HepG2 (cell line): ENCODE measurements around the gene ZNF506. TPM values are rescaled to one million over a fixed set of nuclear protein-coding genes. Genes with fewer than 3 reads are reported as not detected.

Experiments
- ATAC-seq: fragments of 200-7000 bp; cut with Tn5 transposase; 3 replicates; pipeline ENCODE4 v1.9.1; 2020; ENCODE audit warnings: mild to moderate bottlenecking, moderate library complexity
- BruUV-seq: library from RNA; stranded (reverse); fragments of 400-500 nt; replicated peaks from 2 replicates; lab custom pipeline; 2021; lab: Mats Ljungman, UMichigan
- CTCF ChIA-PET: fragments of 300-600 bp; formaldehyde crosslinking; extraction: SDS; loops from one replicate; lab custom pipeline; 2021; ENCODE audit warnings: low total read pairs, inconsistent platforms, low intra/inter-chr PET ratio; lab: Yijun Ruan, JAX
- POLR2A ChIA-PET: fragments of 350-600 bp; sonication (Branson Sonifier 250); formaldehyde crosslinking; loops from one replicate; lab custom pipeline; 2020; ENCODE audit warnings: antibody characterized with exemption, inconsistent platforms; lab: Yijun Ruan, JAX
- DNase-seq: peaks from one replicate; pipeline ENCODE4 v3.0.0-alpha.2; 2015; ENCODE audit warnings: low spot score
- FAIRE-seq: peaks from 3 replicates; lab custom pipeline; 2011; peaks lifted over from hg19 to GRCh38; lab: Jason Lieb, UNC
- H2AFZ ChIP-seq: one replicate; pipeline ENCODE4 v1.6.1; 2011; ENCODE audit warnings: low read length, inconsistent platforms
- H3K27ac ChIP-seq: fragments of 300-600 bp; 3 replicates; pipeline ENCODE4 v1.8.0; 2011; ENCODE audit warnings: mixed run types, mild to moderate bottlenecking, mixed read lengths, low read length, inconsistent platforms; ENCODE audit not compliant: insufficient read depth; ENCODE audit errors: extremely low read length
- H3K27me3 ChIP-seq, 2 experiments: fragments of 200-600 bp in 1 of 2; 2 replicates in 1 of 2; 3 replicates in 1 of 2; pipeline versions ENCODE4 v1.6.0 to v1.8.0; 2011; ENCODE audit warnings: low read length in 2 of 2, mild to moderate bottlenecking in 2 of 2, moderate library complexity in 2 of 2, inconsistent platforms in 1 of 2; ENCODE audit not compliant: insufficient read depth in 2 of 2, control insufficient read depth in 1 of 2
- H3K36me3 ChIP-seq, 2 experiments: fragments of 200-600 bp in 1 of 2; replicated peaks in 1 of 2; 2 replicates in 1 of 2; 3 replicates in 1 of 2; pipeline versions ENCODE4 v1.5.1 to v1.8.0; 2011; ENCODE audit warnings: low read length in 2 of 2, inconsistent platforms in 1 of 2; ENCODE audit not compliant: insufficient read depth in 2 of 2, control insufficient read depth in 1 of 2
- H3K4me1 ChIP-seq: 2 replicates; pipeline ENCODE4 v1.5.1; 2012; ENCODE audit warnings: low read length, inconsistent platforms; ENCODE audit not compliant: insufficient read depth
- H3K4me2 ChIP-seq: 2 replicates; pipeline ENCODE4 v1.6.0; 2011; ENCODE audit warnings: low read depth, low read length, inconsistent platforms
- H3K4me3 ChIP-seq, 3 experiments: fragments of 200-600 bp in 1 of 3; sonication (generic), shearing (Covaris generic) in 1 of 3; replicated peaks in 1 of 3; 2 replicates each; pipeline ENCODE4 v1.5.1; 2011 to 2016; ENCODE audit warnings: low read length in 3 of 3, inconsistent platforms in 2 of 3, low read depth in 2 of 3, mild to moderate bottlenecking in 2 of 3, control low read depth in 1 of 3, mixed read lengths in 1 of 3; ENCODE audit not compliant: insufficient read depth in 1 of 3
- H3K79me2 ChIP-seq: one replicate; pipeline ENCODE4 v1.6.1; 2011; ENCODE audit warnings: low read length, inconsistent platforms; ENCODE audit not compliant: insufficient read depth
- H3K9ac ChIP-seq: 2 replicates; pipeline ENCODE4 v1.6.0; 2011; ENCODE audit warnings: mild to moderate bottlenecking, low read depth, low read length, inconsistent platforms; ENCODE audit not compliant: insufficient read depth
- H3K9me3 ChIP-seq: 2 replicates; pipeline ENCODE4 v1.5.1; 2012; ENCODE audit warnings: mild to moderate bottlenecking, low read length
- H4K20me1 ChIP-seq: 2 replicates; pipeline ENCODE4 v1.6.0; 2011; ENCODE audit warnings: inconsistent platforms, mild to moderate bottlenecking, low read length, moderate library complexity; ENCODE audit not compliant: insufficient read depth
- JUNB ChIP-seq: sonication (generic); formaldehyde crosslinking; IDR thresholded peaks from 2 replicates; pipeline ENCODE4 v1.8.0; 2022; ENCODE audit warnings: missing genetic modification reagents, mild to moderate bottlenecking, borderline replicate concordance
- LRRFIP1 ChIP-seq: sonication (generic); formaldehyde crosslinking; conservative IDR thresholded peaks from 2 replicates; pipeline ENCODE4 v1.4.0; 2020; ENCODE audit warnings: missing genetic modification reagents
- NFE2 ChIP-seq: sonication (generic); formaldehyde crosslinking; IDR thresholded peaks from 2 replicates; pipeline ENCODE4 v1.4.0; 2020; ENCODE audit warnings: missing genetic modification reagents
- RCOR2 ChIP-seq: IDR thresholded peaks from 2 replicates; pipeline ENCODE4 v1.6.1; 2016; ENCODE audit warnings: missing biosample characterization, missing genetic modification reagents
- SP140L ChIP-seq: sonication (generic); formaldehyde crosslinking; IDR thresholded peaks from 2 replicates; pipeline ENCODE4 v1.4.0; 2020; ENCODE audit warnings: missing genetic modification reagents, borderline replicate concordance
- THAP11 ChIP-seq: IDR thresholded peaks from 2 replicates; pipeline ENCODE4 v1.6.1; 2016; ENCODE audit warnings: missing biosample characterization, missing genetic modification reagents
- U2AF1 ChIP-seq: fragments of 200-400 bp; formaldehyde crosslinking; optimal IDR thresholded peaks from 2 replicates; pipeline ENCODE3; 2017; ENCODE audit warnings: mild to moderate bottlenecking, low read depth, low read length
- ZBTB2 ChIP-seq: sonication (generic); formaldehyde crosslinking; IDR thresholded peaks from 2 replicates; pipeline ENCODE4 v1.8.0; 2022; ENCODE audit warnings: low read depth, missing genetic modification reagents
- ZNF512B ChIP-seq: sonication (generic); formaldehyde crosslinking; IDR thresholded peaks from 2 replicates; pipeline ENCODE4 v1.5.1; 2020; ENCODE audit warnings: missing genetic modification reagents, mild to moderate bottlenecking, borderline replicate concordance
- ZNF687 ChIP-seq: sonication (generic); formaldehyde crosslinking; IDR thresholded peaks from 2 replicates; pipeline ENCODE4 v1.5.1; 2020; ENCODE audit warnings: mild to moderate bottlenecking, missing genetic modification reagents, moderate library complexity
- ZNF766 ChIP-seq: sonication (generic); formaldehyde crosslinking; IDR thresholded peaks from 2 replicates; pipeline ENCODE4 v1.5.0; 2020; ENCODE audit warnings: missing genetic modification reagents, borderline replicate concordance
- ZNF777 ChIP-seq: sonication (generic); formaldehyde crosslinking; IDR thresholded peaks from 2 replicates; pipeline ENCODE4 v1.4.0; 2020; ENCODE audit warnings: missing genetic modification reagents
- WGBS: methylation state at CpG from one replicate; pipeline ENCODE4 v1.1.6; 2017; ENCODE audit warnings: low lambda C conversion rate; 5-methylcytosine and 5-hydroxymethylcytosine counted together
- in situ Hi-C: cut with HindIII; loops from 2 replicates; pipeline ENCODE4 v1.10.0; 2017; ENCODE audit warnings: low pct_unique_long_range_greater_than_20kb; ENCODE audit not compliant: extremely low pct_ligation_motif_present
- intact Hi-C: fragments of 100-400 bp; cut with micrococcal nuclease; formaldehyde crosslinking; loops from one replicate; pipeline ENCODE4 v1.10.0; 2022; ENCODE audit not compliant: unreplicated experiment
- polyA plus RNA-seq, 8 experiments: library from polyadenylated mRNA; depleted of rRNA in 3 of 8; stranded (reverse) in 7 of 8; unstranded in 1 of 8; fragments of >200 nt; fragmentation: Illumina TruSeq in 4 of 8; extraction: Trizol in 4 of 8; gene quantifications; 2 replicates each; pipeline versions ENCODE4 v1.2.1 to v1.2.3, GENCODE V29; 2011 to 2016; ENCODE audit warnings: low read depth in 4 of 8, missing spikeins in 1 of 8, mixed read lengths in 1 of 8; ENCODE audit not compliant: insufficient read depth in 1 of 8
- total RNA-seq, 5 experiments: library from RNA; depleted of rRNA; stranded (reverse); fragments of >200 nt; fragmentation: Illumina TruSeq; extraction: Trizol; gene quantifications; 2 replicates each; pipeline ENCODE4 v1.2.3, GENCODE V29; 2016; ENCODE audit warnings: low read depth in 1 of 5

Gene ZNF506
- total and polyA plus RNA-seq, 2 of the 13 experiments (the other 11 are each of a cell fraction or from before 2014, with no cell fraction given) = not detected

- TF ChIP-seq ZNF777 (CRISPR knock-in tag) (no peak), JUNB (CRISPR knock-in tag) (no peak), U2AF1 (no peak), NFE2 (CRISPR knock-in tag) (no peak), RCOR2 (CRISPR knock-in tag) (no peak), THAP11 (CRISPR knock-in tag) (no peak)
Observed at GRCh38 chr19:19743176-19743575, 78.4 kb downstream of the ZNF506 start (continued).

GRCh38 chr19:19742773-19743172, 78.8 kb downstream of the ZNF506 start:
- H4K20me1 ChIP-seq = no peaks in the 10 kb centered on the region
- no TSS peak for BruUV-seq
- no peaks in the 10 kb centered on the region for H3K36me3 ChIP-seq
- in situ Hi-C loops = no loop called here
- ATAC-seq = no peak
- POLR2A ChIA-PET = interaction anchor here (1.5 kb wide), 1 partner anchor 10 kb away, joined by 4 read pairs; the partner anchor contains the start of gene ZNF14
- peaks cover 16% of the 10 kb centered on the region for H3K4me1 ChIP-seq
- no peak overlapping the region for H2AFZ ChIP-seq
- TF ChIP-seq SP140L (CRISPR knock-in tag) (no peak), ZNF512B (CRISPR knock-in tag) (no peak), ZNF766 (CRISPR knock-in tag) (no peak), ZNF687 (0 out of 2 replicates have a peak, but pooled peaks have one; percentile 15), ZBTB2 (CRISPR knock-in tag) (no peak), LRRFIP1 (CRISPR knock-in tag) (no peak)
- TF ChIP-seq, all 625 proteins: peak for 1
- Histone ChIP-seq H3K27ac (no peak overlapping the region), H3K9ac (no peak overlapping the region), H3K4me2 (peak overlapping the region; percentile 36; the same call in 1 of the 2 replicates), H3K27me3 (peaks cover 3 to 40% of the 10 kb centered on the region in 2 experiments), H3K79me2 (no peaks in the 10 kb centered on the region), H3K4me3 (no peak overlapping the region; a peak in 1 of 6 replicates), H3K9me3 (no peaks in the 10 kb centered on the region)
- no CpG with 5 or more reads among the region's 9 CpGs for WGBS
- CTCF ChIA-PET = no interaction called here
- FAIRE-seq (no peak), DNase-seq (no peak)
- intact Hi-C loops = no loop called here
